Endothelial cell (in vitro differentiated cells): Measurements from ENCODE around the gene LAMA4. TPM values are rescaled to one million over a fixed set of nuclear protein-coding genes. Genes with fewer than 3 reads are reported as not detected.

ENCODE experiments used
- DNase-seq: peaks from one replicate; pipeline ENCODE4 v3.0.0; 2021; ENCODE audit warnings: low spot score
- H3K27ac Mint-ChIP-seq: one replicate; pipeline ENCODE4 v1.8.0; 2021; ENCODE audit warnings: mixed read lengths, inconsistent platforms; ENCODE audit not compliant: unreplicated experiment
- H3K27me3 Mint-ChIP-seq: one replicate; pipeline ENCODE4 v1.8.0; 2021; ENCODE audit warnings: mild to moderate bottlenecking, moderate library complexity, mixed read lengths, inconsistent platforms; ENCODE audit not compliant: unreplicated experiment
- H3K36me3 Mint-ChIP-seq: one replicate; pipeline ENCODE4 v1.8.0; 2021; ENCODE audit warnings: mild to moderate bottlenecking, low read depth, mixed read lengths, inconsistent platforms; ENCODE audit not compliant: unreplicated experiment
- H3K4me1 Mint-ChIP-seq: one replicate; pipeline ENCODE4 v1.8.0; 2021; ENCODE audit warnings: mild to moderate bottlenecking, mixed read lengths, inconsistent platforms; ENCODE audit not compliant: unreplicated experiment
- H3K4me3 Mint-ChIP-seq: one replicate; pipeline ENCODE4 v1.8.0; 2021; ENCODE audit warnings: mild to moderate bottlenecking, mixed read lengths, inconsistent platforms; ENCODE audit not compliant: unreplicated experiment
- H3K9me3 Mint-ChIP-seq: one replicate; pipeline ENCODE4 v1.8.0; 2021; ENCODE audit warnings: mixed read lengths, inconsistent platforms; ENCODE audit not compliant: unreplicated experiment
- total RNA-seq: library from RNA; stranded (reverse); fragmentation: NEBNext Ultra II Directional; extraction: Animal tissue kit (Norgen Biotek cat#: 25700); gene quantifications from one replicate; pipeline ENCODE4 v1.2.1, GENCODE V29; 2021; ENCODE audit not compliant: unreplicated experiment
- TF ChIP-seq, protein P1 (sequence below): fragments of 200-600 bp; sonication (generic); IDR thresholded peaks from one replicate; pipeline ENCODE4 v1.5.0; 2021; ENCODE audit warnings: antibody characterized with exemption; ENCODE audit not compliant: unreplicated experiment

LAMA4 gene
- total RNA-seq, 1 donor from 2014 or later, result 23.9 TPM

GRCh38 chr6:112288475-112288874 lies 34.1 kb upstream of the LAMA4 start:
- no peaks in the 10 kb centered on the region for H3K9me3 Mint-ChIP-seq
- TF ChIP-seq, protein P1, sequence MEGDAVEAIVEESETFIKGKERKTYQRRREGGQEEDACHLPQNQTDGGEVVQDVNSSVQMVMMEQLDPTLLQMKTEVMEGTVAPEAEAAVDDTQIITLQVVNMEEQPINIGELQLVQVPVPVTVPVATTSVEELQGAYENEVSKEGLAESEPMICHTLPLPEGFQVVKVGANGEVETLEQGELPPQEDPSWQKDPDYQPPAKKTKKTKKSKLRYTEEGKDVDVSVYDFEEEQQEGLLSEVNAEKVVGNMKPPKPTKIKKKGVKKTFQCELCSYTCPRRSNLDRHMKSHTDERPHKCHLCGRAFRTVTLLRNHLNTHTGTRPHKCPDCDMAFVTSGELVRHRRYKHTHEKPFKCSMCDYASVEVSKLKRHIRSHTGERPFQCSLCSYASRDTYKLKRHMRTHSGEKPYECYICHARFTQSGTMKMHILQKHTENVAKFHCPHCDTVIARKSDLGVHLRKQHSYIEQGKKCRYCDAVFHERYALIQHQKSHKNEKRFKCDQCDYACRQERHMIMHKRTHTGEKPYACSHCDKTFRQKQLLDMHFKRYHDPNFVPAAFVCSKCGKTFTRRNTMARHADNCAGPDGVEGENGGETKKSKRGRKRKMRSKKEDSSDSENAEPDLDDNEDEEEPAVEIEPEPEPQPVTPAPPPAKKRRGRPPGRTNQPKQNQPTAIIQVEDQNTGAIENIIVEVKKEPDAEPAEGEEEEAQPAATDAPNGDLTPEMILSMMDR, result no peak

GRCh38 chr6:112287577-112288225 lies 33.3 kb upstream of the LAMA4 start:
- no peaks in the 10 kb centered on the region for H3K4me1 Mint-ChIP-seq
- no peak overlapping the region for H3K4me3 Mint-ChIP-seq
- no peaks in the 10 kb centered on the region for H3K9me3 Mint-ChIP-seq
- no peak for DNase-seq
- H3K27me3 Mint-ChIP-seq, result no peaks in the 10 kb centered on the region
- H3K27ac Mint-ChIP-seq, result no peak overlapping the region
- no peaks in the 10 kb centered on the region for H3K36me3 Mint-ChIP-seq
- TF ChIP-seq, protein P1, result no peak

More at GRCh38 chr6:112288475-112288874, 34.1 kb upstream of the LAMA4 start:
- H3K27me3 Mint-ChIP-seq, result no peaks in the 10 kb centered on the region
- no peaks in the 10 kb centered on the region for H3K36me3 Mint-ChIP-seq
- no peak overlapping the region for H3K4me3 Mint-ChIP-seq
- no peaks in the 10 kb centered on the region for H3K4me1 Mint-ChIP-seq
- DNase-seq, result no peak
- H3K27ac Mint-ChIP-seq, result no peak overlapping the region

DNA sequence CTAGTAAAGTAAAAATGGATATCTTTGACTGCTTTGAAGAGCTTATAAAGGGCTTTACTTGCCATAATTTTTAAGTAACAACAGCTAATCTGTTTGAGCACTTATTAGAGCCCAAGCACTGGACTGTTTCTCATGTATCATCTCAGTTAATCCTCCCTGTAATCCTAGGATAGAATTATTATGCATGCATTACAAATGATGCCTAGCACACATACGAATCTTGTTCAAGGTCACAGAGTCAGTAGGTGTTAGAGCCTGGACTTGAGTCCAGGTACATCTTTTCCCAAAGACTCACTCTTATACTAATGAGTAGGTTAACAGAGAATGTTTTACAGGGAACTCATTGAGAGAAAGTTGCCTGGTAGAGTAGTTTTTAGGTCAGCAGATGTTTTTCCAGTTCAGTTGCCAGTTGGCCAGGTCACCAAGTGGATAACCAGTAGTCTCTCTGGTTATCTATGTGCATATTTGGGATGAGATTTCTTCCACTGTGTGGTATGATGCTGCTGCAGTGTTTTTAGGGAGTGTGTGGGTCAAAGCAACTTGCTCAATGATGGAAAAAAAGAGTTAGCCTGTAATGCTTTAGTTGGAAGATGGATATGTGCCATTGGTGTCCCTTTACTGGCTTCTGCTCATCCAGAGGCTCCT lies 32.3 kb upstream of the LAMA4 start:
- DNase-seq, result no peak
- no peak overlapping the region for H3K4me3 Mint-ChIP-seq
- TF ChIP-seq, protein P1, result no peak
- H3K36me3 Mint-ChIP-seq, result no peaks in the 10 kb centered on the region
- H3K4me1 Mint-ChIP-seq, result no peaks in the 10 kb centered on the region
- H3K27ac Mint-ChIP-seq, result no peak overlapping the region
- no peaks in the 10 kb centered on the region for H3K9me3 Mint-ChIP-seq
- H3K27me3 Mint-ChIP-seq, result no peaks in the 10 kb centered on the region

GRCh38 chr6:112286010-112286409 lies 31.6 kb upstream of the LAMA4 start:
- no peaks in the 10 kb centered on the region for H3K27me3 Mint-ChIP-seq
- no peaks in the 10 kb centered on the region for H3K36me3 Mint-ChIP-seq
- DNase-seq, result no peak
- H3K4me1 Mint-ChIP-seq, result no peaks in the 10 kb centered on the region
- H3K9me3 Mint-ChIP-seq, result no peaks in the 10 kb centered on the region
- TF ChIP-seq, protein P1, result no peak
- H3K4me3 Mint-ChIP-seq, result no peak overlapping the region
- H3K27ac Mint-ChIP-seq, result no peak overlapping the region

GRCh38 chr6:112284603-112285002 lies 30.2 kb upstream of the LAMA4 start:
- Mint-ChIP-seq H3K9me3 (no peaks in the 10 kb centered on the region), H3K4me3 (no peak overlapping the region), H3K27ac (no peak overlapping the region), H3K36me3 (no peaks in the 10 kb centered on the region), H3K27me3 (no peaks in the 10 kb centered on the region), H3K4me1 (no peaks in the 10 kb centered on the region)
- TF ChIP-seq, protein P1, result no peak
- DNase-seq, result no peak
